HUES6 (cell line): Measurements from ENCODE around the gene UTP14C.
"Not testable (repeated sequence)": the region's sequence is repeated elsewhere in the genome, so short reads cannot be mapped to it uniquely, and the experiment has no call there.

Experiments used
- H3K27ac ChIP-seq: 2 replicates; pipeline ENCODE4 v1.7.0; 2013; ENCODE audit warnings: low read depth, mild to moderate bottlenecking, low read length, inconsistent platforms
- H3K27me3 ChIP-seq: 2 replicates; pipeline ENCODE4 v1.6.1; 2013; ENCODE audit warnings: low read length; ENCODE audit not compliant: control insufficient read depth, insufficient read depth
- H3K36me3 ChIP-seq: 2 replicates; pipeline ENCODE4 v1.6.1; 2013; ENCODE audit warnings: low read length; ENCODE audit not compliant: control insufficient read depth, insufficient read depth
- H3K4me1 ChIP-seq: 2 replicates; pipeline ENCODE4 v1.6.1; 2013; ENCODE audit warnings: low read length; ENCODE audit not compliant: control insufficient read depth, insufficient read depth
- H3K4me3 ChIP-seq: 2 replicates; pipeline ENCODE4 v1.5.1; 2013; ENCODE audit warnings: low read depth, low read length
- H3K9ac ChIP-seq: one replicate; pipeline ENCODE4 v1.6.1; 2013; ENCODE audit warnings: mild to moderate bottlenecking, low read length
- H3K9me3 ChIP-seq: 2 replicates; pipeline ENCODE4 v1.6.1; 2013; ENCODE audit warnings: low read depth, low read length; ENCODE audit not compliant: control insufficient read depth, insufficient read depth

The UTP14C gene, protein sequence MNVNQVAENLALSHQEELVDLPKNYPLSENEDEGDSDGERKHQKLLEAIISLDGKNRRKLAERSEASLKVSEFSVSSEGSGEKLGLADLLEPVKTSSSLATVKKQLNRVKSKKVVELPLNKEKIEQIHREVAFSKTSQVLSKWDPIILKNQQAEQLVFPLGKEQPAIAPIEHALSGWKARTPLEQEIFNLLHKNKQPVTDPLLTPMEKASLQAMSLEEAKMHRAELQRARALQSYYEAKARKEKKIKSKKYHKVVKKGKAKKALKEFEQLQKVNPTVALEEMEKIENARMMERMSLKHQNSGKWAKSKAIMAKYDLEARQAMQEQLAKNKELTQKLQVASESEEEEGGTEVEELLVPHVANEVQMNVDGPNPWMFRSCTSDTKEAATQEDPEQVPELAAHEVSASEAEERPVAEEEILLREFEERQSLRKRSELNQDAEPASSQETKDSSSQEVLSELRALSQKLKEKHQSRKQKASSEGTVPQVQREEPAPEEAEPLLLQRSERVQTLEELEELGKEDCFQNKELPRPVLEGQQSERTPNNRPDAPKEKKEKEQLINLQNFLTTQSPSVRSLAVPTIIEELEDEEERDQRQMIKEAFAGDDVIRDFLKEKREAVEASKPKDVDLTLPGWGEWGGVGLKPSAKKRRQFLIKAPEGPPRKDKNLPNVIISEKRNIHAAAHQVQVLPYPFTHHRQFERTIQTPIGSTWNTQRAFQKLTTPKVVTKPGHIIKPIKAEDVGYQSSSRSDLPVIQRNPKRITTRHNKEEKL

DNA sequence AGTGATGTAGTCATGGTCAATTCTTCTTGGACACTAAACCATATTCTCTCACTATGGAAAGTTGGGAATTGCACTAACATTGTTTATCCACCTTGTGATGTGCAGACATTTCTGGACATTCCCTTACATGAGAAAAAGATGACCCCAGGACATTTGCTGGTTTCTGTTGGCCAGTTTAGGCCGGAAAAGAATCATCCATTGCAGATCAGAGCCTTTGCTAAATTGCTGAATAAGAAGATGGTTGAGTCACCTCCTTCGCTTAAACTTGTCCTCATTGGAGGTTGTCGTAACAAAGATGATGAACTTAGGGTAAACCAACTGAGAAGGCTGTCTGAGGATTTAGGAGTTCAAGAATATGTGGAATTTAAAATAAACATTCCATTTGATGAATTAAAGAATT lies at the start of gene UTP14C:
TSS of gene UTP14C (plus strand) at position 211 of the 400 bp plus-strand sequence. CDS start 4,114 bp downstream, outside the sequence.
- Histone ChIP-seq H3K9me3 (peaks cover 4% of the 10 kb centered on the region; the same call in 1 of the 2 replicates), H3K4me3 (no peak within 1 kb of the TSS), H3K4me1 (no peaks in the 10 kb centered on the region), H3K27ac (no peak within 1 kb of the TSS), H3K27me3 (no peaks in the 10 kb centered on the region), H3K36me3 (peaks cover 91% of the 10 kb centered on the region), H3K9ac (no peak within 1 kb of the TSS)

DNA sequence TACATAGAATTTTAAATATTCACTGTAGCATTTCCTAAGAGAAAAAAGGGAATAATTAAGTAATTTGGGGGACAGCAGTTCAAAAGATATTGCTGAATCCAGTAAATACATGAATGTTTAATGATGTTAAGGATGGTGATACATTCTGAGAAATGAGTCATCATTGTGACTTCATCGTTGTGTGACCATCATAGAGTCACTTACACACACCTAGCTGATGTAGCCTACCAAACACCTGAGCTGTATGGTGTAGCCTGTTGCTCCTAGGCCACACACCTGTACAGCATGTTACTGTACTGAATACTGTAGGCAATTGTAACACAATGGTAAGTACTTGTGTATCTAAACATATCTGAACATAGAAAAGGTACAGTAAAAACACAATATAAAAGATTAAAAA lies 48.1 kb upstream of the UTP14C start:
- Histone ChIP-seq H3K36me3 (no peaks in the 10 kb centered on the region), H3K9ac (no peak overlapping the region), H3K4me1 (0 out of 2 replicates have a peak, but pooled peaks cover 3% of the 10 kb centered on the region), H3K9me3 (no peaks in the 10 kb centered on the region), H3K4me3 (no peak overlapping the region), H3K27me3 (no peaks in the 10 kb centered on the region), H3K27ac (no peak overlapping the region)

DNA sequence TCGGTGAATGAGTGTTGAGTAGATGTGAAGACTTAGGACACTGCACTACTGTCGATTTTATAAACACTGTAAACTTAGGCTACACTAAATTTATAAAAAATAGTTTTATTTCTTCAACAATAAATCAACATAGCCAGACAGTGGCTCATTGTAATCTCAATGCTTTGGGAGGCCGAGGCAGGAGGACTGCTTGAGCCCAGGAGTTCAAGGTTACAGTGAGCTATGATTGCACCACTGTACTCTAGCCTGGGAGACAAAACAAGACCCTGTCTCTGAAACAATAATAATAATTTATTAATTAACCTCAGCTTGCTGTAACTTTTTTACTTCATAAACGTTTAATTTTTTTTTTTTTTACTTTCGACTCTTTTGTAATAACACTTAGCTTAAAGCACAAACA lies 47.6 kb upstream of the UTP14C start:
- Histone ChIP-seq H3K36me3 (no peaks in the 10 kb centered on the region), H3K27me3 (no peaks in the 10 kb centered on the region), H3K9ac (no peak overlapping the region), H3K4me3 (no peak overlapping the region), H3K9me3 (no peaks in the 10 kb centered on the region), H3K27ac (no peak overlapping the region), H3K4me1 (0 out of 2 replicates have a peak, but pooled peaks cover 3% of the 10 kb centered on the region)

DNA sequence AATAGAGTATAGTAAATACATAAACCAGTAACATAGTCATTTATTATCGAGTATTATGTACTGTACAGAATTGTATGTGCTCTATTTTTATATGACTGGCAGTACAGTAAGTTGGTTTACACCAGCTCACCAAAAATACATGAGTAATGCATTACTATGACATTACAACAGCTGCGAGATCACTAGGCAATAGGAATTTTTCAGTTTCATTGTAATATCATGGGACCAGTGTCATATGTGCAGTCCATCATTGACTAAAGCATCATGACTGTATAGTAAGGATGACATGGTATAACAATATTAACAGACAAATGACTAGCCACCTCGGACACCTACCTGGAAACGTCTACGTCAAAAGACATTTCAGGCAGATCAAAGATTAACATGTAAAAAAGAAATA lies 46.9 kb upstream of the UTP14C start:
- Histone ChIP-seq H3K9me3 (no peaks in the 10 kb centered on the region), H3K4me1 (0 out of 2 replicates have a peak, but pooled peaks cover 3% of the 10 kb centered on the region), H3K4me3 (no peak overlapping the region), H3K9ac (no peak overlapping the region), H3K27ac (no peak overlapping the region), H3K36me3 (no peaks in the 10 kb centered on the region), H3K27me3 (no peaks in the 10 kb centered on the region)

DNA sequence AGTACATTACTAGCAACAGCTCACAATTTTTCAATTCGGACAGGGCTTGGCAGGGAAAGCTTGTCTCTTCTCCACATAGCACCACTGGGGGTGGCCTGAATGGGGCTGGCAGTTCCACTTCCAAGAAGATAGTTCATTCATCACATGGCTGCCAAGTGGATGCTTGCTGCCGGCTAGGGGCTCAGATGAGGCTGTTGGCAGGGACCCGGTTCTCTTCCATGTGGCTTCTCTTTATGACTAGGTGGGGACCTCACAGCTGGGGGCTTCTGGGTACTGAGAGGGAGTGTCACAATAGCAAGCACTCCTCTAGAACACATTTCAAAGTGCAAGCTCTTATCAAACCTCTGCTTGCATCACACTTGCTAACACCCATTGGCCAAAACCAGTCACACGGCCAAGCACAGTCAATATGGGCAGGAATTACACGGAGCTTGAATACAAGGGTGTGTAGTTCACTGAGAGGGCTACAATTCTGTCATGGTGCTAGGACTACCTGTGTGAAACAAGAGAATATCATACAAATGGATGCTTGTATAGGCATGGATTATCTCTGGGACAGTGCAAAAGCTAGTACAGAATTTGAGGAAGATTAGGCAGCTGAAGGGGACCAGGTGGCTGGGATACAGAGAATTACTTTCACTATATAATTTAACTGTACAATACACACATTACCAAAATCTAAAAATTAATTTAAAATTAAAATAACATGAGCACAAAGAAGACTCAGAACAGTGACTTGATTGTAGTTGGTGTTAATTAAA lies 45.5 kb upstream of the UTP14C start:
- H3K9me3 ChIP-seq, result no peaks in the 10 kb centered on the region
- no peak overlapping the region for H3K4me3 ChIP-seq
- 0 out of 2 replicates have a peak, but pooled peaks cover 3% of the 10 kb centered on the region for H3K4me1 ChIP-seq
- H3K27ac ChIP-seq, result no peak overlapping the region
- H3K36me3 ChIP-seq, result no peaks in the 10 kb centered on the region
- no peaks in the 10 kb centered on the region for H3K27me3 ChIP-seq
- H3K9ac ChIP-seq, result no peak overlapping the region

DNA sequence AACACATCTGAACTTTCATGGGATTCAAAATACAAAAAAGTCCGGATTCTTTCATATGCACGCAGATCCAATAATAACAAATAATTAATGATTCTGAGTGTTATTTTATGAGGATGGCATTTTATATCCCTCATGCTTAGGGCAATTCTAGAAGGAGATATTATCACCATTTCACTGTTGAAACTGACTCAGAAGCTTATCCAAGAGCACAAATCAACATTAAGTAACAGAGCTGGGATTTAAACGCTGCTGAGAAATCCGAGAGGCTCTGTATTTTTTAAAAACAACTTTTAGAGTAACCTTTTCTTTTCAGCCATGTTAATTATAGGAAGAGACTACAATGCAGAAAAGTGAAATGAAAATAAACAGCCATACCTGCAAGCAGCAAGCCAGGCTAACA lies 43.6 kb upstream of the UTP14C start:
- H3K4me1 ChIP-seq, result 0 out of 2 replicates have a peak, but pooled peaks cover 3% of the 10 kb centered on the region

DNA sequence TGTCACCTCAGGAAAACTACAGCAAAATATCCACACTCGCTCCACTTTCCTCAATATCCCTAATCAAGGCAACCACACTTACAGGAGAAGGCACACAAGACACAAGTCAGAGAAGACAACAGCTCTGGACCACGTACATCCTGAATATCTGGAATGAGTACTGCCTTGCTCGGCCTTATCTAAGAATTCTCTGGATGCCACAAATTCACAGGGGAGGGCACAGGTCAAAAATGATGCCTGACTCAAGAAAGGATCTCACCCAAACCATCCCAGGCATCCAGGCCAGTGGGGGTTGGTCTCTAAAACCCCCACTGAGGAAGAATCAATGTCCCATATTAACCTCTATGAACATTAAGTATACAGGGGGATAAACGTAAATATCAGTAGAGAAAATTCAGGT lies 43.1 kb upstream of the UTP14C start:
- H3K9me3 ChIP-seq, result no peaks in the 10 kb centered on the region
- H3K4me1 ChIP-seq, result 0 out of 2 replicates have a peak, but pooled peaks cover 3% of the 10 kb centered on the region
- no peak overlapping the region for H3K4me3 ChIP-seq
- no peaks in the 10 kb centered on the region for H3K36me3 ChIP-seq
- H3K27me3 ChIP-seq, result no peaks in the 10 kb centered on the region
- H3K27ac ChIP-seq, result no peak overlapping the region
- no peak overlapping the region for H3K9ac ChIP-seq

More for the DNA sequence above, 43.6 kb upstream of the UTP14C start:
- Histone ChIP-seq H3K9ac (no peak overlapping the region), H3K27me3 (no peaks in the 10 kb centered on the region), H3K4me3 (no peak overlapping the region), H3K36me3 (no peaks in the 10 kb centered on the region), H3K9me3 (no peaks in the 10 kb centered on the region), H3K27ac (no peak overlapping the region)

DNA sequence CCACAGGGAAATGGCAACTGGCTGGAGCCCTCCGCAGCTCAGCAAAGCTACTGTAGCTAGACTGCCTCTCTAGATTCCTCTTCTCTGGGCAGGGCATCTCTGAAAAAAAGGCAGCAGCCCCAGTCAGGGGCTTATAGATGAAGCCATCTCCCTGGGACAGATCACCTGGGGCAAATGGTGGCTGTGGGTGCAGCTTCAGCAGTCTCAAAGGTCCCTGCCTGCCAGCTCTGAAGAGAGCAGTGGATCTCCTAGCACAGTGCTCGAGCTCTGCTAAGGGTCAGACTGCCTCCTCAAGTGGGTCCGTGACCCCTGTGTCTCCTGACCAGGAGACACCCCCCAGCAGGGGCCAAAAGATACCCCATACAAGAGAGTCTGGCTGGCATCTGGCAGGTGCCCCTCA lies 41.2 kb upstream of the UTP14C start:
- H3K9me3 ChIP-seq, H3K27me3 ChIP-seq, H3K4me3 ChIP-seq, H3K4me1 ChIP-seq, H3K36me3 ChIP-seq, H3K27ac ChIP-seq, H3K9ac ChIP-seq: not testable (repeated sequence)

DNA sequence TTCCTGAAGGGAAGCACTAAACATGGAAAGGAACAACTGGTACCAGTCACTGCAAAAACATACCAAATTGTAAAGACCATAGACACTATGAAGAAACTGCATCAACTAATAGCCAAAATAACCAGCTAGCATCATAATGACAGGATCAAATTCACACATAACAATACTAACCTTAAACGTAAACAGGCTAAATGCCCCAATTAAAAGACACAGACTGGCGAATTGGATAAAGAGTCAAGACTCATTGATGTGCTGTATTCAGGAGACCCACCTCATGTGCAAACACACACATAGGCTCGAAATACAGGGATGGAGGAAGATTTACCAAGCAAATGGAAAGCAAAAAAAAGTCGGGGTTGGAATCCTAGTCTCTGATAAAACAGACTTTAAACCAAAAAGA lies 39.6 kb upstream of the UTP14C start:
- not testable (repeated sequence) for H3K27me3 ChIP-seq, H3K4me1 ChIP-seq, H3K36me3 ChIP-seq, H3K4me3 ChIP-seq, H3K9ac ChIP-seq, H3K9me3 ChIP-seq, H3K27ac ChIP-seq

DNA sequence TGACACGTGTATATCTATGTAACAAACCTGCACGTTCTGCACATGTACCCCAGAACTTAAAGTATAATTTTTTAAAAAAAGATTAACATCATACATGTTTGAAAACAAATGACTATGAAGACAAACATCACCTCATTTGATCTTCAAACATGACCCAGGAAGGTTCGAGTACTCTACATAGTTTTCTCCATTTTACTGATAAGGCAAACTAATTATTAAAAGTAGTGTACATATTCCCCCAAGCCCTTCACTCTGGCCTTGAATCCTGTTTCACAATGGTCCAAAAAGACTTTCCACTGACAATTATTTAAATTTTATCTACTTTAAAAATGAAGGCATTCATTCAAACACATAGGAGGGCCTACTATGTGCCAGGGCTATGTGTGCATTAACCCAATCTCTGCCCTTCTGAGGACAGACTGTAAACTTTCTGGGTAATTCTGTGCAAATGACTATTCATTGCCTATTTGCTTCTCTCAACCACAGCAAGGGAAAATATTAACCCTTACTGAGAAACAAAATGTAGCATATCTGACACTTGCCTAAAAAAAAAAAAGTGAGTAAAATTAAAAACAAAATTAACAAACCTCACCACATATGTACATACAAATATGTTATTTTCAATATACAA lies 35.4 kb upstream of the UTP14C start:
- Histone ChIP-seq H3K4me1 (no peaks in the 10 kb centered on the region), H3K27ac (no peak overlapping the region), H3K36me3 (no peaks in the 10 kb centered on the region), H3K27me3 (no peaks in the 10 kb centered on the region), H3K4me3 (no peak overlapping the region), H3K9me3 (no peaks in the 10 kb centered on the region), H3K9ac (no peak overlapping the region)
